IPS-18c (cell line): ENCODE data around the gene DTL.

ENCODE experiments used
- H3K4me3 ChIP-seq: 2 replicates; pipeline ENCODE4 v1.7.0; 2013; ENCODE audit warnings: low read depth, mild to moderate bottlenecking, low read length, moderate library complexity; ENCODE audit not compliant: insufficient read depth
- H3K9me3 ChIP-seq: one replicate; pipeline ENCODE4 v1.6.1; 2013; ENCODE audit warnings: mild to moderate bottlenecking, low read length, moderate library complexity; ENCODE audit not compliant: control insufficient read depth, insufficient read depth

The DTL gene

DNA sequence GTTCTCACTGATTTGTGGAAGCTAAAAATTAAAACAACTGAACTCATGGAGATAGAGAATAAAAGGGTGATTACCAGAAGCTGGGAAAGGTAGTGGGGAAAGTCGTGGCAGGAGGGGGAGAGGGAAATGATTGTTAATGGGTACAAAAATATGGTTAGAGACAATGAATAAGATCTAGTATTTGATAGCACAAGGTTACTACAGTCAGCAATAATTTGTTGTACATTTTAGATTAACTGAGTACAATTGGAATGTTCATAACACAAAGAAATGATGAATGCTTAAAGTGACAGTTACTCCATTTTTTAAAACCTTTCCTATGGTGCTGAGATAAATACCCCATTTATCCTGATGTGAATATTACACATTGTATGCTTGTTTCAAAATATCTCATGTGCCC is 102.3 kb downstream of the DTL start:
- Histone ChIP-seq H3K4me3 (no peak overlapping the region), H3K9me3 (no peaks in the 10 kb centered on the region)

DNA sequence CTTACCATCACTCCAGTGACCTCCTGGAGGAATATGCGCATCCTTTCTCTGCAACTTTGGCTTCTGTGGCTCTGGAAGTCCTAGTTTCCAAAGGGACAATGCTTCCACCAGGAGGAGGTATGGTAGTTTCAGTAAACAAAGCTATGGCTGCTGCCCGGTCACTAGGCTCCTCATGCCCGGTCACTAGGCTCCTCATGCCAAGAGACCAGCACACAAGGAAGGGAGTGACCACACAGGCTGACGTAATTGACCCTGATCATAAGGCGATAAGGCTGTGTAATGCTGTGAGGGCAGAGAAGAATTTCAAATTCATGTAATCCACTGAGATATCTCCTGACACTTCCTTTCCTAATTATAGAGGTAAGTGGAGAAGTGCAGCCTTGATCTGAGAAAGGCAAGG is 102.9 kb downstream of the DTL start:
- H3K9me3 ChIP-seq, result no peaks in the 10 kb centered on the region
- H3K4me3 ChIP-seq, result no peak overlapping the region

DNA sequence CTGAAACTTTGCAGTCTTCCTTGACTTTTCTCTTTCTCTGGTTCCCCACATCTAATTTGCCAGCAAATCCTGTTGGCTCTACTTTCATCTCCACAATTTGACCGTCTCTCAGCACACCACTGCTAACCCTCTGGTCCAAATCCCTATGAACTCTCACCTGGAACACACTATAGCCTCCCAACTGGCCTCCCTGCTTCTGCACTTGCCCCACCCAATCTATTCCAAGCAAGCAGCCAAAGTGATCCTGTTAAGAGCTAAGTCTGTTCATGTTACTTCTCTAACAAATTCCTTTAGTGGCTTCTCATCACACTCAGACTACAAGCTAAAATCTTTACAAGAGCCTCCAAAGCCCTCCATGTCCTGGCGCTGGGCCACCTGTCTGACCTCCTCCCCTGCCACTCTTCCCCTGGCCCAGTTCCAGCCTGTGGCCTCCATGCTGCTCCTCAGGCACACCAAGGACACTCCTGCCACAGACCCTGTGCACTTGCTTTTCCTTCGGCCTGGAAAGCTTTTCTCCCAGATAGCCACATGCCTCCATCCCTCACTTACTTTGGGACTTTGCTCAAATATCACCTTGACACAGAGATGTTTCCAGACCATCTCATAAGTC is 104.1 kb downstream of the DTL start:
- H3K9me3 ChIP-seq, result no peaks in the 10 kb centered on the region
- H3K4me3 ChIP-seq, result no peak overlapping the region

DNA sequence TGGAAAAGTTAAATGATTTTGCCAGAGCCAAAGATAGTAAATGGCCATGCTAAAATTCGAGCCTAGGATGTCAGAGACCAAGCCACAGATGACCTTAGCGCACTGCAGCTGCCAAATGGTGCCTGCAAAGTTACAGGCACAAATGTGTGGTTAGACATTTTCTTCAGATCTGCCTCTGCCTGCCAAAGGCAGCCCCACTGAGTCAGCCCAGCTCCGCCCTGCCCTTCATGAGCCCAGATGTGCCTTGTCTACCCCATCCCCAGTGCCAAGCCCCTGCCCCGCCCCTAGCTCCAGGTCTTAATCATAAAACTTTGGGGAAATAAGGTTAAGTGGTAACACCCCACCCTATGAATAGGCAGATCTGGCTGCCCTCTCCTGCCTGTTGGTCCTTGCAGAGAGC is 105.9 kb downstream of the DTL start:
- no peak overlapping the region for H3K4me3 ChIP-seq
- H3K9me3 ChIP-seq, result peaks cover 2% of the 10 kb centered on the region

DNA sequence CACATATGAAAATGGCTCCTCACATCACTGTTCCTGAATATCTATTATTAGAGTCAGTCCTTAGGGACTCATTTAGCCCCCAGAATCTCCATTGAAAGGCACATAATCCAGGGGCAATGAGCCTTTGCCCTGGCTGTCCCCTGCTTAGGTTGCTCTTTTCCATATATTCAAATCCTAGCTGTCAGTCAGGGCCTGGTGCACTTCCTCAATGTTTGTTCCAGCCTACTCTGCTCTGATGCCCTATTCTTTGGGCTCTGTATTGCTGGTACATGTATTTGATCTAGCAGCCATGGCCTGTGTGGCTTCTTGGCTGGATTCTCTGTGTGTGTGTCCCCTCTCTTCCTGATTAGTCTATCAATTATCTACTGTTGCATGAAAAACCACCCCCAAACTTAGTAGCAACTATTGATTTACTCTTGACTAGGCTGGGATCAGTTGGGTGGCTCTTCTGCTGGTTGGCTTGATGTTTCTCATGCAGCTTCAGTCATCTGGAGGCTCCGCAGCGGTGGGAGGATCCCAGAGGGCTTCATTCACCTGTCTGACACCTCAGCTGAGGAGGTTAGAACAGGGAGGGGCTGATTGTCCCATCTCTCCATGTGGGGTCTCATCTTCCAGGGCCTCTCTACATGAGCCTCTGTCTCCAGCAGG is 107.5 kb downstream of the DTL start:
- no peak overlapping the region for H3K4me3 ChIP-seq
- H3K9me3 ChIP-seq, result peaks cover 2% of the 10 kb centered on the region

DNA sequence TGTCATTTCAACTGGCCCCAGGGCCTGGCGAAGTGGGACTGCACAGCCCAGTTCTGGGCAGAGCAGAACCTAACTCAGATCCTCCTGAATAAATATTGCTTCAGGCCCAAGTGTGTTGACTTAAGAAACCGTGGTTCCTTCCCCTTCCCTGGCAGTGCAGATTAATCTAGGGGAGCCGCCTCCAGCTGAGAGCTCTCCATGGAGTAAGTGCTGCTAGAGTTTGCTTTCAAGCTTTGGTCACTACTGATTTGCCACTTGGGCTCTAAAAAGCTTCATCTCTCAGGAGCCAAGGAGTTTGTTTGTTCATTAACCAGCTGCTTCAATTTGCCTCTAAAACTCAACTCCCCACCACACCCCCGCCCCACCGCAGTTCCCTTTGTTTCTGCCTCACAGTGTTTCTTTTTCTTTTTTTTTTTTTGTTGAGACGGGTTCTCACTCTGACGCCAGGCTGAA is 112.1 kb downstream of the DTL start:
- Histone ChIP-seq H3K9me3 (peaks cover 2% of the 10 kb centered on the region), H3K4me3 (no peak overlapping the region)

DNA sequence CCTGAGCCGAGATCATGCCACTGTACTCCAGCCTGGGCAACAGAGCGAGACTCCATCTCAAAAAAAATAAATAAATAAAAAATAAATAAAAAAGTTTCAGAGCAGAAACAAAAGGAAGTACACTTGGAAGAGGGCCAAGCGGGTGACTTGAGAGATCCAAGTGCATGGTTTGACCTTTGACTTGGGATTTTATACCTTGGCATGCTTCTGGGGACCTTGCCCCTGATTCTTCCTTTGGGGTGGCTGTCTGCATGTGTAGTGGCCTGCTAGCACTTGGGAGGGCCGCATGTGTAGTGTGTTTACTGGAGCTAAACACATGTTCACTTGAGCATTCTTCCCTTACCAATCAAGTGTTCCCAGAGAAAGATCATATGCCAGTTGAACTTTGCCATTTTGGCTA is 114.0 kb downstream of the DTL start:
- Histone ChIP-seq H3K9me3 (peaks cover 2% of the 10 kb centered on the region), H3K4me3 (no peak overlapping the region)

DNA sequence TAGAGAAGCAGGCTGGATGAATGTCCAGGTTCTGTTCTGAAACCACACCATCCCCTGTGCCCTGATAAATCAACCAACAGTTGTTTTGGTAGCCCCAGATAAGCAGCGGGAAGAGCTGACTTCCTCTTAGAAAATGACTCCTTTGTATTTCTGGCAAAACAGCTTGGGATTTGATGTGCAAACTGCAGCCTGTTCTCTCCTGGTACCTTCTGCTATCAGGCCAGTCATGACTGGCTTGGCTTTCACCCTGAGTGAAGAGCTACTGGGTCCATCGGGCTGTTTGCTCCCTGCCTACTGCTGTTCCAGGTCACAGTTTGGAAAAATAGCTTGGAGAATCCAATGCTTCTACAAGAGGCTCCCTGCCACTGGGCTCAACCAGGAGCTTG is 116.8 kb downstream of the DTL start:
- H3K4me3 ChIP-seq, result no peak overlapping the region
- H3K9me3 ChIP-seq, result no peaks in the 10 kb centered on the region

DNA sequence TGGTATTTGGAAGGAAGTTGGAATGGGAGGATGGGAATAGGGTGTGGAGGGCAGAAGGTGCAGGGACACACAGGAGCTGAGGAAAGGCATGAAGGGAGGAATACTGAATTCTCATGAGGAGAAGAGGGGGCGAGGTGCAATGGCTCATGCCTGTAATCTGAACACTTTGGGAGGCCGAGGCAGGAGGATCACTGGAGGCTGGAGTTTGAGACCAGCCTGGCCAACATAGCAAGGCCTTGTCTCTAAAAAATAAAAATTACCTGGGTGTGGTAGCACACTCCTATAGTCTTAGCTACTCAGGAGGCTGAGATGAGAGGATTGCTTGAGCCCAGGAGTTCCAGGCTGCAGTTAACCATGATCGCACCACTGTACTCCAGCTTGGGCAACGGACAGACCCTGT is 117.3 kb downstream of the DTL start:
- Histone ChIP-seq H3K4me3 (no peak overlapping the region), H3K9me3 (peaks cover 2% of the 10 kb centered on the region)

DNA sequence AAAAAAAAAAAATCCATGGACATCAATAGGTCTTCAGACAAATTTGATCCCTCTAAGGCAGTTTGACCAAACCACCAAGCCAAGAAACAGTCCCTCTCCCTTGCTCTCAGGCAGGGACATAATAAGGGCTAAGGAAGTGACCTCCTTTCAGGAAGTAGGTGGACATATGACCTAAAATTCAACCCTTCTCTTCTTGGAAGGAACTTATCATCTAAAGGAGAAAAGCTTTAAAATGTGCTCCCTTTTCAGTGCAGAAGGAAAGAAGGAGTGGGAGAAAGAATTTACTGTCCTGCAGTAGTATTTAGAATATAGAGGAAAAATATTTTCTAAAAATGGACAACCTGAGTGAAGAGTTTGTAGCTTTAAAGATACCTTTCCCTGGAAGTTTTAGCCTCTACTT is 118.1 kb downstream of the DTL start:
- Histone ChIP-seq H3K9me3 (peaks cover 2% of the 10 kb centered on the region), H3K4me3 (no peak overlapping the region)
